ENCODE results near the gene EPHA8. TPM values are rescaled to one million over a fixed set of nuclear protein-coding genes. Genes with fewer than 3 reads are reported as not detected.

EPHA8 gene
- total and polyA plus RNA-seq, 2 of the 13 experiments (the other 11 are each of a cell fraction or from before 2014, with no cell fraction given): not detected

- H3K4me2 ChIP-seq (ENCODE audit: low read depth, low read length): no peak overlapping the region
- FAIRE-seq (no peak), DNase-seq (ENCODE audit: low spot score) (no peak), ATAC-seq (no peak)
- in situ Hi-C loops (cut with HindIII; ENCODE audit: extremely low pct_ligation_motif_present, low pct_unique_long_range_greater_than_20kb): no loop called here
- no peak overlapping the region for H3K27ac ChIP-seq (ENCODE audit: extremely low read length, insufficient read depth, low read length)
- ChIA-PET CTCF (ENCODE audit: low intra/inter-chr PET ratio, low total read pairs) (no interaction called here), POLR2A (no interaction called here)
- H3K27me3 ChIP-seq (ENCODE audit: control insufficient read depth in 1 of 2, insufficient read depth in 2 of 2, low read length in 2 of 2): peaks cover 20 to 78% of the 10 kb centered on the region in 2 experiments; a peak in 4 of 5 replicates
- H3K4me1 ChIP-seq (ENCODE audit: insufficient read depth, low read length): no peaks in the 10 kb centered on the region
- no peak overlapping the region for H2AFZ ChIP-seq (ENCODE audit: low read length)
- H3K36me3 ChIP-seq (replicated peaks in 1 of 2; ENCODE audit: control insufficient read depth in 1 of 2, insufficient read depth in 2 of 2, low read length in 2 of 2): no peaks in the 10 kb centered on the region
- H3K79me2 ChIP-seq (ENCODE audit: insufficient read depth, low read length): no peaks in the 10 kb centered on the region
- BruUV-seq (replicated peaks): no TSS peak
- no peak overlapping the region for H3K9ac ChIP-seq (ENCODE audit: insufficient read depth, low read depth, low read length)
- 20% methylated on average over 7 of the region's 24 CpGs for WGBS (ENCODE audit: low lambda C conversion rate)
- intact Hi-C loops (cut with micrococcal nuclease; ENCODE audit: unreplicated experiment): no loop called here
- TF ChIP-seq ZNF687 (CRISPR knock-in tag; IDR thresholded peaks at IDR 0.05): 0 out of 2 replicates have a peak, but pooled peaks have one; percentile 10
- no peak for TF ChIP-seq GMEB1 (CRISPR knock-in tag; IDR thresholded peaks at IDR 0.05; ENCODE audit: borderline replicate concordance)
- no peaks in the 10 kb centered on the region for H3K9me3 ChIP-seq (ENCODE audit: low read length)
- H4K20me1 ChIP-seq (ENCODE audit: insufficient read depth, low read length): no peaks in the 10 kb centered on the region
- H3K4me3 ChIP-seq (replicated peaks in 1 of 3; ENCODE audit: insufficient read depth in 1 of 3, low read depth in 2 of 3, low read length in 3 of 3): no peak overlapping the region
These were observed 35.4 kb downstream of the EPHA8 start for GRCh38 chr1:22598736-22599135.
